Body of pancreas (tissue), 4 donors: ENCODE measurements around the gene CDK8. TPM values are rescaled to one million over a fixed set of nuclear protein-coding genes. Genes with fewer than 3 reads are reported as not detected.

Source experiments
- ATAC-seq: fragments of 150-250 bp; one replicate; pipeline ENCODE4 v1.9.1; 2016
- DNase-seq, 4 donors: peaks; one replicate each; pipeline ENCODE4 v3.0.0-alpha.2; 2019
- H3K27ac ChIP-seq, 4 donors: fragments of 200-600 bp; sonication (generic); 1 replicate in 3 of 4; 2 replicates in 1 of 4; pipeline versions ENCODE4 v1.5.1 to v1.6.1; 2016 to 2019; ENCODE audit warnings: mild to moderate bottlenecking in 1 of 4, mixed read lengths in 1 of 4, moderate library complexity in 1 of 4
- H3K27me3 ChIP-seq, 2 donors: fragments of 200-600 bp; sonication (generic); one replicate each; pipeline ENCODE4 v1.6.0; 2016; ENCODE audit warnings: mild to moderate bottlenecking in 1 of 2
- H3K36me3 ChIP-seq, 2 donors: fragments of 200-600 bp; sonication (generic); replicated peaks in 1 of 2; 2 replicates each; pipeline ENCODE4 v1.5.1; 2016; ENCODE audit warnings: low read depth in 2 of 2; ENCODE audit not compliant: insufficient read depth in 1 of 2
- H3K4me1 ChIP-seq: fragments of 200-600 bp; sonication (generic); one replicate; pipeline ENCODE4 v1.6.0; 2016
- H3K4me3 ChIP-seq, 2 donors: fragments of 200-600 bp; sonication (generic); 1 replicate in 1 of 2; 2 replicates in 1 of 2; pipeline ENCODE4 v1.5.1; 2016 to 2019
- H3K9me3 ChIP-seq, 3 donors: fragments of 200-600 bp; sonication (generic); 1 replicate in 2 of 3; 2 replicates in 1 of 3; pipeline ENCODE4 v1.5.1; 2016
- POLR2A ChIP-seq, 3 donors: fragments of 450-650 bp; IDR thresholded peaks; one replicate each; pipeline ENCODE4 v1.6.1; 2016; ENCODE audit warnings: antibody characterized with exemption in 3 of 3, mild to moderate bottlenecking in 2 of 3
- WGBS, 2 donors: methylation state at CpG; one replicate each; pipeline ENCODE4 v1.1.5; 2017; 5-methylcytosine and 5-hydroxymethylcytosine counted together
- intact Hi-C: fragments of 100-400 bp; cut with DNase I; formaldehyde crosslinking; loops from one replicate; pipeline ENCODE4 v1.15.1; 2023
- small RNA-seq: library from RNA; depleted of rRNA; stranded (forward); fragments of <200 nt; gene quantifications from one replicate; pipeline ENCODE3, GENCODE V24; 2016
- total RNA-seq, 2 donors: library from RNA; depleted of rRNA; stranded (reverse); fragments of >200 nt; gene quantifications; one replicate each; pipeline ENCODE4 v1.1.0, GENCODE V29; 2016
- TF ChIP-seq, protein P1 (sequence below), 7 experiments: fragments of 450-650 bp in 4 of 7; fragments of 200-600 bp in 3 of 7; sonication (generic) in 3 of 7; IDR thresholded peaks; one replicate each; pipeline ENCODE4 v1.5.1; 2016 to 2019; ENCODE audit warnings: antibody characterized with exemption in 7 of 7

The CDK8 gene
- total RNA-seq, 2 donors from 2014 or later, result 12.7 to 13.8 TPM

DNA sequence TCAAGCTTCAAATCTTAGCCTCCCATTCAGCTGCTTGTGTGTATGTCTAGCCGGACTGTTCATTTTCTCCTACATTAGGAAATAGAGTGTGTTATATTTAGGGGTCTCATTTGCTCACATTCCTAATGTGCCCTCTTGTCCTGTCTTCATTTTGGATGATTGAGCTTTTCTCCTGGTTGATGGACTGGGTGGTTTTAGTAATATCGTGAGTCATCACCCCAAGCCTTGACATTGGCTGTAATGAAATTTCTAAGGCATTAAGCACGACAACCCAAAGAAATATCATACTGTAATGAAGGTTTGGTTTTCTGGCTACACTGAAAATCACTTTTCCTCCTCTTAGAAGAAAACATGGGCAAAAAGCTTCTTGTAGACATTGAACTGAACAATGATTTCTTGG is 192.8 kb downstream of the CDK8 start:
- Histone ChIP-seq H3K27me3 (no peaks in the 10 kb centered on the region), H3K4me1 (no peaks in the 10 kb centered on the region), H3K4me3 (no peak overlapping the region), H3K9me3 (no peaks in the 10 kb centered on the region), H3K36me3 (no peaks in the 10 kb centered on the region), H3K27ac (no peak overlapping the region)
- DNase-seq, result no peak
- intact Hi-C loops, result no loop called here
- TF ChIP-seq POLR2A (IDR thresholded peaks at IDR 0.05), result no peak
- TF ChIP-seq, protein P1, sequence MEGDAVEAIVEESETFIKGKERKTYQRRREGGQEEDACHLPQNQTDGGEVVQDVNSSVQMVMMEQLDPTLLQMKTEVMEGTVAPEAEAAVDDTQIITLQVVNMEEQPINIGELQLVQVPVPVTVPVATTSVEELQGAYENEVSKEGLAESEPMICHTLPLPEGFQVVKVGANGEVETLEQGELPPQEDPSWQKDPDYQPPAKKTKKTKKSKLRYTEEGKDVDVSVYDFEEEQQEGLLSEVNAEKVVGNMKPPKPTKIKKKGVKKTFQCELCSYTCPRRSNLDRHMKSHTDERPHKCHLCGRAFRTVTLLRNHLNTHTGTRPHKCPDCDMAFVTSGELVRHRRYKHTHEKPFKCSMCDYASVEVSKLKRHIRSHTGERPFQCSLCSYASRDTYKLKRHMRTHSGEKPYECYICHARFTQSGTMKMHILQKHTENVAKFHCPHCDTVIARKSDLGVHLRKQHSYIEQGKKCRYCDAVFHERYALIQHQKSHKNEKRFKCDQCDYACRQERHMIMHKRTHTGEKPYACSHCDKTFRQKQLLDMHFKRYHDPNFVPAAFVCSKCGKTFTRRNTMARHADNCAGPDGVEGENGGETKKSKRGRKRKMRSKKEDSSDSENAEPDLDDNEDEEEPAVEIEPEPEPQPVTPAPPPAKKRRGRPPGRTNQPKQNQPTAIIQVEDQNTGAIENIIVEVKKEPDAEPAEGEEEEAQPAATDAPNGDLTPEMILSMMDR (IDR thresholded peaks at IDR 0.05), result no peak
- 68 to 88% methylated on average over 3 of the region's 3 CpGs for WGBS, 2 donors
- no peak for ATAC-seq

DNA sequence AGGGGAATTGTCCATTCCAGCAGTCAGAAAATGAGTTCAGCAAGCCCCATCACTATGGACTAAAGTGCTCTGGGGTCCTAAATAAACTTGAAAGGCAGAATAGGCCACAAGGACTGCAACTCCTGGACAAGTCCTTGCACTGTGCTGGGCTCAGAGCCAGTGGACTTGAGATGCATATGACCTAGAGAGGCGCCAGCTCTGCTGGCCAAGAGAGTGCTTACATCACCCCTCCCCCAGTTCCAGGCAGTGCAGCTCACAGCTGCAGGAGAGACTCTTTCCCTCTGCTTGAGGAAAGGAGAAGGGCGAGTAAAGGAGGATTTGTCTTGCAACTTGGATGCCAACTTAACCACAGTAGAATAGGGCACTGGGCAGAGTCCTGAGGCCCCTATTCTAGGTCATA is 194.1 kb downstream of the CDK8 start:
- intact Hi-C loops, result no loop called here

DNA sequence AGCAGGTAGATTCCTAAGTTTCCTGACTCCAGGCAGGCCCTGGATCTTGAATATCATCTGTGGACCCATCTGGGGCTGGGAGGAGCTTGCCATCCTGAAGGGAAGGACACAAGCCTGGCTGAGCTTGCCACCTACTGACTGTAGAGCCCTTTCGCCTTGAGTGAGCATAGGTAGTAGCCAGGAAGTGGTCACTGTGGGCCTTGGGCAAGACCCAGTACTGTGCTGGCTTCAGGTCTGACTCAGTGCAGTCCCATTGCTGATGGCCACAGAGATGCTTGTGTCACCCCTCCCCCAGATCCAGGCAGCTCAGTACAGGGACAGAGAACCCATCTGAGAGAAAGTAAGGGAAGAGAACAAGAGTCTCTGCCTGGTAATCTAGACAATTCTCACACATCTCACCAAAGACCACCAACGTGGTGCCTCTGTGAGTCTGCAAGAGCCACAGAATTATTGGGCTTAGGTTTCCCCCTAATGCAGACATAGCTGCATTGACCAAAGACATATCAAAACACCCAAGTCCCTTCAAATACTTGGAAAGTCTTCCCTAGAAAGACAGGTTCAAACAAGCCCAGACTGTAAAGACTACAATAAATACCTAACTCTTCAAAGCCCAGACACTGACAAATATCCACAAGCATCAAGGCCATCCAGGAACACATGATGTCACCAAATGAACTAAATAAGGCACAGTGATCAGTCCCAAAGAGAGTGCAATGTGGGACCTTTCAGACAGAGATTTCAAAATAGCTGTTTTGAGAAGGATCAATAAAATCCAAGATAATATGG is 195.3 kb downstream of the CDK8 start:
- no peak for ATAC-seq
- Histone ChIP-seq H3K9me3 (no peaks in the 10 kb centered on the region), H3K36me3 (no peaks in the 10 kb centered on the region), H3K27ac (no peak overlapping the region), H3K27me3 (no peaks in the 10 kb centered on the region), H3K4me3 (no peak overlapping the region), H3K4me1 (no peaks in the 10 kb centered on the region)
- no peak for TF ChIP-seq POLR2A (IDR thresholded peaks at IDR 0.05)
- TF ChIP-seq, protein P1 (IDR thresholded peaks at IDR 0.05), result no peak
- intact Hi-C loops, result no loop called here
- no peak for DNase-seq
- WGBS, 2 donors, result 50 to 72% methylated on average over 2 of the region's 2 CpGs

More for the DNA sequence above, 194.1 kb downstream of the CDK8 start:
- no peak overlapping the region for H3K4me3 ChIP-seq
- DNase-seq, result no peak
- H3K9me3 ChIP-seq, result no peaks in the 10 kb centered on the region
- no peaks in the 10 kb centered on the region for H3K4me1 ChIP-seq
- no peaks in the 10 kb centered on the region for H3K36me3 ChIP-seq
- TF ChIP-seq, protein P1 (IDR thresholded peaks at IDR 0.05), result no peak
- no peak for TF ChIP-seq POLR2A (IDR thresholded peaks at IDR 0.05)
- WGBS, 2 donors, result 74 to 76% methylated on average over 2 of the region's 2 CpGs
- ATAC-seq, result no peak
- H3K27me3 ChIP-seq, result no peaks in the 10 kb centered on the region
- no peak overlapping the region for H3K27ac ChIP-seq

Small RNAs within 50 kb of the gene (small RNA-seq; reads per million reads assigned to genes)
- gene RF02271, result not detected

Other genes starting within 250 kb of the CDK8 start
- 1 to 10 TPM in 1 of 2 donors, not detected in 1; 1.8 TPM for gene SHISA2, start 202.1 kb upstream of the CDK8 start, total RNA-seq
- 10 to 100 TPM in 1 of 2 donors, 1 to 10 TPM in 1; 6.9 to 13.0 TPM for gene RNF6, start 31.8 kb upstream of the CDK8 start, total RNA-seq